SK-N-MC (cell line): ENCODE data around the gene RGP1.

Source experiments
- EZH2 ChIP-seq: fragments of 200-600 bp; sonication (generic); IDR thresholded peaks from one replicate; pipeline ENCODE4 v1.6.1; 2017; ENCODE audit warnings: antibody characterized with exemption
- FOXP2 ChIP-seq: optimal IDR thresholded peaks from 2 replicates; pipeline ENCODE3; 2011; ENCODE audit warnings: mild to moderate bottlenecking, moderate library complexity; ENCODE audit not compliant: insufficient read depth; ENCODE audit errors: extremely low read length, control extremely low read depth

DNA sequence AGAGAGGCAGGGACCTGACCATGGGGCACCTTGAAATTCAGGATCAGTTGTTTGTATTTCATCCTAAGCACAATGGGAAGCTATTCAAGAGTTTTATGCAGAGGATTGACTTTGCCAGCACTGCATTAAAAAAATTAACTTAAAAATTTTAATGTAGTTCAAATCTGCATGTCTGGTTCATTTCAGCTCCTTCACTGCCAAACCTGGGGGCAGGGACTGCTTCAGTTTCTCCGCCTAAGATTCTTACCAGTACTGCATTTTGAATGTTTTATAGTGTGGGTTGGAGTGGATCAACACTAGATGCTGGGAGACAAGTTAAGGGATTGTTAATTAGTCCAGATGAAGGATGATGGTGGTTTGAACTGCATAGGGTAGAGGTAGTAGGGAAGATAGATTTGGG is 20.7 kb downstream of the RGP1 start:
- TF ChIP-seq EZH2 (no peak), FOXP2 (no peak)
